SIG-M5 (cell line): Measurements from ENCODE around the gene NUMBL.
"Not testable (repeated sequence)": the region's sequence is repeated elsewhere in the genome, so short reads cannot be mapped to it uniquely, and the experiment has no call there.

Experiments used
- DNase-seq: peaks from one replicate; lab custom pipeline; 2025; lab: John Stamatoyannopoulos, UW

NUMBL gene

DNA sequence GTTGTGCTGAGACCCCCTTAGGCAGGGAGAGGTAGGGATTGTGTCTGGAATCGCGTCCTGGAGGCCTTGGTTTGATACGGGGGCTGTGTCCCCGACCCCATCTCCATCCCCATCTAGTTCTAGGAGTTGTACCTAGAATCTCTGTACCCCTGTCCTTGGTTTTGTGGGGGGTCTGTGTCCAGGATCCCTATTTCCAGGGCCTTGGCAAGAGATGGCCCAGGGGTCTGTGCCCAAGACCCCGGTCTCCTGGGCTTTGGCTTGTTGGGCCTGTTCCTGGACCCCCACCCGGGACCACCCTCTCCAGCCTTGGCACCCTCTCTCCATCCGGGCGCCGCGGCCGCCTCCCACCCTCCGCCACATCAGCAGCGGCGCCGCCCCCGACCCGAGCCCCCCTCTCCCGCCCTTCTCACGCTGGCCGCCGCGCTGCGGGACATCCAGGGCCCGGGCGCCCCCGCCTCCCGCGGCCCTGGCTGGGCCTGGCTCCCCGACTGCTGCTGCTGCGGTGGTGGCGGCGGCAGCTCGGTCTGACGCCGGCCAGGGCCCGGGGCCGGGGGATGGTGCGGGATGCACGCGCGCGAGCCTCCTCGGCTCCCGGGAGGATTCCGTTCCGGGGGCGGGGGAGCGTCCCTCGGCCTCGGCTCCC is at the start of gene NUMBL:
Gene NUMBL, minus strand, starts transcription at position 602 of the 643 bp plus-strand sequence. Its CDS starts 168 bp downstream, at position 434.
- no peak for DNase-seq

DNA sequence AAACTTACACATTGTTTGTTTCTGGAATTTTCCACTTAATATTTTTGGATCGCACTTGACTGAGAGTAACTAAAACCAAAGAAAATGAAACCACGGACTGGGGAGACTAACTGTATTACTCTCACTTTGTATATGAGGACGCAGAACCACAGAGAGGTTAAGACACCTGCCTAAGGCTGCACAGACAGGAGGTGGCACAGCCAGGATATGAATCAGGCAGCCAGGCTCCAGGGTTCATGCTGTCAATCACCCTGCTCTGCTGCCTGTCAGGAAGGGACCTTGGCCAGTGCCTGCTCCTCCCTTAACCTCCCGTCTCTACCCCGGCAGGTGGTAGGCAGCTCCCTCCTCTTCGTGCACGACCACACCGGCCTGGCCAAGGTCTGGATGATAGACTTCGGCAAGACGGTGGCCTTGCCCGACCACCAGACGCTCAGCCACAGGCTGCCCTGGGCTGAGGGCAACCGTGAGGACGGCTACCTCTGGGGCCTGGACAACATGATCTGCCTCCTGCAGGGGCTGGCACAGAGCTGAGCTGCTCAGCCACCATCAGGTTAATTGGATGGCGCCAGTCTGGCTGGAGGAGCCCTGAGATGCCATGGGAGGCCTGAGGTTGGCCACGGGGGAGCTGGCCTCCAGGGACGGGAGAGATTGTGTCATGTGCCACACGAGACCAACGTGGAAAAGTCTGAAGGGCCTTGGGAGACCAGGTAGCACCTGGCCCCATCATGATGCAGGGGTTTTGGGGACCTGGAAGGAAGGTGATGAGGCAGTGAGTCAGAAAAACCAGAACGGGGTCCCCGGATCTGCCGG is 48.8 kb upstream of the NUMBL start:
- DNase-seq: no peak

DNA sequence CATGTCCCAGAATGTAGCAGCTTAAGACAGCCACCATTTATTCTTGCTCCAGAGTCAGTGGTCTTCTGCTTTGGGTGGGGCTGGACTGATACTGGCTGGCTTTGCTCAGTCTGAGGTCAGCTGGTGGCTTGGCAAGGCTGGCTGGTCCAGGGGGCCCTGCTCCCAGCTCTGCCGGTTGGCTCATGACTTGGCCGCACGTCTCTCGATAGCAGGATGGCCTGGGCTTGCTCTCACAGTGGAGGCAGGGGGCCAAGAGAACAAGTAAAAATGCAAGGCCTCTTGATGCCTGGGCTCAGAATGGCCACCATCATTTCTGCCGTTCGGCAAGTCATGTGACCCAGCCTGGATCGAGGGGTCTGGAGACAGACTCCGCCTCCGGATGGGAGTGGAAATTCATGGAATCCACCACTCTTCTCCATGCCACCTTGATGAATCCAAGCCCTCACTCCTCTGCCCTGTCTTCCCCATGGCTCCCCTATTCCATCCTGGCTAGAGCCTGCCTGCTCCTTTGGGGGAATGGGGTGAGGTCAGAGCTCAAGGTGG is 46.7 kb upstream of the NUMBL start:
- no peak for DNase-seq

DNA sequence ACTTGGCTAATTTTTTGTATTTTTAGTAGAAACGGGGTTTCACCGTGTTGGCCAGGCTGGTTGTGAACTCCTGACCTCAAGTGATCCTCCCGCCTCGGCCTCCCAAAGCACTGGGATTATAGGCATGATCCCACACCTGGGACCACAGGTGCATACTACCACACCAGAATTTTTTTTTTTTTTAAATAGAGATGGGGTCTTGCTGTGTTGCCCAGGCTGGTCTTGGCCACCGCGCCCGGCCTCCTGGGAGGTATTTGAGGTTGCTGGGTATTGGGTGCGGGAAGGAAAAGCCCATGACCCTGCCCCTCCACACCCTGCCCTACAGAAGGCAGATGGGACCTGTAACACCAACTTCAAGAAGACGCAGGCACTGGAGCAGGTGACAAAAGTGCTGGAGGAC is 46.2 kb upstream of the NUMBL start:
- DNase-seq: no peak

DNA sequence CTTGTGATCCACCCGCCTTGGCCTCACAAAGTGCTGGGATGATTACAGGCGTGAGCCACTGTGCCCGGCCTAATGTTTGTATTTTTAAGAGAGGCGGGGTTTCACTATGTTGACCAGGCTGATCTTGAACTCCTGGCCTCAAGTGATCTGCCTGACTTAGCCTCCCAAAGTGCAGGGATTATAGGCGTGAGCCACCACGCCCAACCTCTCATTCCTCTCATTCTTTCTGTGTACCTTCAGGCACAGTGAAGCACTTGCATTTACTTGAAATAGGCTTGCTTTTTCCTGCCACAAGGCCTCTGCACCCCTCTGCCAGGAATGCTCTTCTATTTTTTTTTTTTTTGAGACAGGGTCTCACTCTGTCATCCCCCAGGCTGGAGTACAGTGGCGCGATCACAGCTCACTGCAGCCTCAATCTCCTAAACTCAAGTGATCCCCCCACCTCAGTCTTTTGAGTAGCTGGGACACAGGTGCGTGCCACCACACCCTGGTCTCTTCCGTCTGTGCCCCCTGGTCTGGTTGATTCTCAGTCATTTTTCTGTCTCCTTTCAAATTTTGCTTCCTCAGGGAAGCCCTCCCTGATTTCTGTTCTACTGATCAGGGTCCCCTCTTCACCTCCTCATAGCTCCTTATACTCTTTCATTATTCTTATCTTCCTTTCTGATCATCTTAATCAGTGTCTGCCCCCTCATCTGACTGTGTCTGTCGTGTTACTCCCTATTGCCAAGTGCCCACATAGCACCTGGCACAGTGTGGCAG is 44.7 kb upstream of the NUMBL start:
- no peak for DNase-seq

DNA sequence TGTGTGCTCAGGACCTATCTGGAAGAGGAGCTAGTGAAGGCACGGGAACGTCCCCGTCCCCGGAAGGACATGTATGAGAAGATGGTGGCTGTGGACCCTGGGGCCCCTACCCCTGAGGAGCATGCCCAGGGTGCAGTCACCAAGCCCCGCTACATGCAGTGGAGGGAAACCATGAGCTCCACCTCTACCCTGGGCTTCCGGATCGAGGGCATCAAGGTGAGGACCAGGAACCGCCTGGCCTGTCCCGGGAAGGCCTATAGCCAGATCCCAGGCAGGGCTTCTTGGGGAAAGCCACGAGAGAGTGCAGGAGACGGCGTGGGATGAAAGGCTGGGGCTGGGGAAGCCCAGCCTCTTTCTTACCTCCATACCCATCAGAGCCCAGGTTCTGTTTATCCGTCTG is 42.7 kb upstream of the NUMBL start:
- DNase-seq: no peak

DNA sequence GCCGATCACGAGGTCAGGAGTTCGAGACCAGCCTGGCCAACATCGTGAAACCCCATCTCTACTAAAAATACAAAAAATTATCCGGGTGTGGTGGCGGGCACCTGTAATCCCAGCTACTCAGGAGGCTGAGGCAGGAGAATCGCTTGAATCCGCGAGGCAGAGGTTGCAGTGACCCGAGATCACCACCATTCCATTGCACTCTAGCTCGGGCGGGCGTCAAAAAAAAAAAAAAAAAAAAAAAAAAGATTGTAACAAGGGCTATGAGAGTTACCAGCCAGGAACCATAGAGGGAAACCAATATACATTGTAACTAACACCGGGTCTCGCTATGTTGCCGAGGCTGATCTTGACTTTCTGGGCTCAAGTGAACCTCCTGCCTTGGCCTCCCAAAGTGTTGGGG is 41.9 kb upstream of the NUMBL start:
- DNase-seq: not testable (repeated sequence)

DNA sequence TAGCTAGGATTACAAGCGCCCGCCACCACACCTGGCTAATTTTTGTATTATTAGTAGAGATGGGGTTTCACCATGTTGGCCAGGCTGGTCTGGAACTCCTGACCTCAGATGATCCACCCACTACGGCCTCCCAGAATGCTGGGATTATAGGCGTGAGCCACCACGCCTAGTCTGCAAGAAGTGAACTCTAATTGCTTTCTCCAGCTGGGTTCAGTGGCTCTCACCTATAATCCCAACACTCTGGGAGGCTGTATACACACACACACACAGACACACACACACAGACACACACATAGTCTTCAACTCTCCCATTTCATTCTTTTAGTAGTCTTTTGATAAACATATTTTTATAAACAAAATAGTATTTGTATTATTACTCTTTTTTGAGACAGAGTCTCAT is 39.6 kb upstream of the NUMBL start:
- DNase-seq: not testable (repeated sequence)

DNA sequence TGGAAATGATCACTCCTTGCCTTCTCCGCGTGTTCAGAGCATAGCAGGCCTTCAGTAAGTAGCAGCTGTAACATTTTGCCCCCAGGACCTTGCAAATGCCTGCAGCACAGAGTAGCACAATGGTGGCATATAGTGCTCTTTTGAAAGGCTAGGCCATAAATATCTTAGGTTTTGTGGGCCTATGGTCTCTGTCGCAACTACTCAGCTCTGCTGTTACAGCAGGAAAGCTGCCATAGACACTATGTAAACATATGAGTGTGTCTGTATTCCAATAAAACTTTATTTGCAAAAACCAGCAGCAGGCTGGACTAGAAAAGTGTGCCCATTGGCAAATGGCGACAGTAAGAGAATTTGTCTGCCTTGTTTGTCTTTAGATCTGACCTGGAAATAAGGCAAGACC is 35.8 kb upstream of the NUMBL start:
- no peak for DNase-seq

DNA sequence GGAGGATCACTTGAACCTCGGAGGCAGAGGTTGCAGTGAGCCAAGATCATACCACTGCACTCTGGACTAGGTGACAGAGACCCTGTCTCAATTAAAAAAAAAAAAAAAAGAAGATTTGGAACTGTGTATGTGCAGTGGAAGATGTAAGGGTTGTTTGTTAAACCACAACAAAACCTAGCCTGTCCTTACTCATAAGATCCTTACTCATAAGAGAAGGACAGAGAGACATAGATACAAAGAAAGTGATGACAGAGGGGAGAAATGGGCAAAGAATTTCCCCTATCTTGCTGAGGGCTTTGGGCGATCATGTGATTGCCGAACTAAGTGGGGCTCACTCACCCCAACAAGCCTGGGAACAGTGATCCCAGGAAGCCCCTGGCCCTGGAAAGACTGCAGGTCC is 34.4 kb upstream of the NUMBL start:
- no peak for DNase-seq

DNA sequence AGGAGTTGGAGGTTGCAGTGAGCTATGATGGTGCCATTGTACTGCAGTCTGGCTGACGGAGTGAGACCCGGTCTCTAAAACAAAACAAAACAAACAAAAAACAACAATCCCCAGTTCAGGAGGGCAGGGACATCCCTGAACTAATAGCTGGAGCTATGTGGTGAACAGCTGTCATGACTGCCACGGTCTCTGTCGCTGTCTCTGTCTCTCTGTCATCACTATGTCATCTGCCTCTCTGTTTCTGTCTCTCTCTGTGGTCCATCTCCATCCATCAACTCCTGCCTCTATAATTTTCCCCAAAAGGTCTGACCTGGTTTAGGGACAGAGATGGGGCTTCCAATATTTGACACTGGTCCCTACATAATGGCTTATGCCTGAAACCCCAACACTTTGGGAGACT is 33.9 kb upstream of the NUMBL start:
- no peak for DNase-seq

DNA sequence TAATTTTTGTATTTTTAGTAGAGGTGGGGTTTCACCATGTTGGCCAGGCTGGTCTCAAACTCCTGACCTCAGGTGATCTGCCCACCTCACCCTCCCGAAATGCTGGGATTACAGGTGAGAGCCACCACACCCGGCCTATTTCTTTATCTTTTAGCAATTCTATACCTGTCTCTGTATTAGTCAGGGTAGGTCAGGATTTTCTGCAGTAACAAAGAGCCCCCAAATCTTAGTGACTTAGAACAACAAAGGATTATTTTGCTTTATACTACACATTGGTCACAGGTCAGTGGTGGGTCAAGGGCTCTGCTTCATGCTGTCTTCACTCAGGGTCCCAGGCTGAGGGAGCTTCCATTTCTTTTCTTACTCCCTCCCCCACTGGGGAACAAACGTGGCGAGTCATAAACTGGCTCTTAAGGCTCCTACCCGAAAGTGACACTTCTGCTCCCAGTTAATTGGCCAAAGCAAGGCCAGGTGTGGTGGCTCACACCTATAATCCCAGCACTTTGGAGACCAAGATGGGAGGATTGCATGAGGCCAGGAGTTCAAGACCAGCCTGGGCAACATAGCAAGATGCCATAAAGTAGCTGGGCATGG is 33.3 kb upstream of the NUMBL start:
- no peak for DNase-seq

DNA sequence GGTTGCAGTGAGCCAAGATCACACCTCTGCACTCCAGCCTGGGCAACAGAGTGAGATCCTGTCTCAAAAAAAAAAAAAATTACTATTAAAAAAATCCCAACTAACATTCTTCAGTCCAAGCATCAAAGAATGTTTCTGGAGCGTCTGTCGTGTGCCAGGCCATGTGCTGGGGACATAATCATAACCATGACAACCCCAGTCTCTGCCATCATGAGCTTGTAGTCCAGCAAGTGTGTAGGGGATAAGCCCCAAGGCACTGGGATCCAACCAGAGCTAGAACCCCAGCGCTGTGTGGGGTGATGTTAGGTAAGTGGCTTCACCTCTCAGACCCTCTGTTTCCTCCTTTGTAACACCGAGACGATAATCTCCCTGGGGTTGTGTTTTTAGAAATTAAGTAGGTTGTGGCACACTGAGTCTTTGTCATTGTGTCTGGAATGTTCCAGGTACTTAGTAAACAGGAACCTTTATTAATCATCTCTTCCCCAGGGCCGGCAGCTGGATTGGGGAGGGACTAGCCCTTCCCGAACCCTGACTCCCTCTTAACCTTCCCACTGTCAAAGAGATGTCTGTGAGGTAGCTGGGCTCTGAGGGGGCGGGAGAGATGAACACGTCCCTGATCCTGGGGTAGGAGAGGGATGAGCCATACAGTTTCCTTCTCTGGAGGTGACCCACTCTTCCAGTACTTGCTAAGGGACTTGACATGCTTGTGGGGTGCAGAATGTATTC is 31.6 kb upstream of the NUMBL start:
- no peak for DNase-seq

DNA sequence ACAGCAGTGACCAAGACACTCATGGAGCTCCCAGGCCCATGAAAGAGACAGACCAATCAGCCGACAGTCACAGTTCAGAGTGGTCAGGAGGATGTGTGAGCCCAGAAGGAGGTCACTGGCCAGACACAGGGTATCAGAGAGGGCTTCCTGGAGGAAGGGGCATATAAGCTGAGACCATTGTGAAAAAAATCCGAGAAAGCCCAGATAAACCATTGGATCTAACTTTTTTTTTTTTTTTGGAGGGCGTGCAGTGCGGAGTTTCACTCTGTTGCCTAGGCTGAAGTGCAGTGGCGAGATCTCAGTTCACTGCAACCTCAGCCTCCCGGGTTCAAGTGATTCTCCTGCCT is 30.7 kb upstream of the NUMBL start:
- DNase-seq: no peak

DNA sequence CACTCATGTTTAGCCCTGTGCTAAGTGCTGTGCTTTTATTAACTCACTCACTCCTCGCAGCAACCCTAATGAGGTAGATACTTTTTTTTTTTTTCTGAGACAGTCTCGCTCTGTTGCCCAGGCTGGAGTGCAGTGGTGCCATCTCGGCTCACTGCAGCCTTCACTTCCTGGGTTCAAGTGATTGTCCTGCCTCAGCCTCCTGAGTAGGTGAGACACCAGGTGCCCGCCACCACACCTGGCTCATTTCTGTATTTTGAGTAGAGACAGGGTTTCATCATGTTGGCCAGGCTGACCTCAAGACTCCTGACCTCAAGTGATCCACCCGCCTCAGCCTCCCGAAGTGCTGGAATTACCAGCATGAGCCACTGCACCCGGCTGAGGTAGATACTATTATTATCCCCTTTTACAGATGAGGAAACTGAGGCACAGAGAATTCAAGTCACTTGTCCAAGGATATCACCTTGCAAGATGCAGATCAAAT is 29.0 kb upstream of the NUMBL start:
- DNase-seq: no peak

DNA sequence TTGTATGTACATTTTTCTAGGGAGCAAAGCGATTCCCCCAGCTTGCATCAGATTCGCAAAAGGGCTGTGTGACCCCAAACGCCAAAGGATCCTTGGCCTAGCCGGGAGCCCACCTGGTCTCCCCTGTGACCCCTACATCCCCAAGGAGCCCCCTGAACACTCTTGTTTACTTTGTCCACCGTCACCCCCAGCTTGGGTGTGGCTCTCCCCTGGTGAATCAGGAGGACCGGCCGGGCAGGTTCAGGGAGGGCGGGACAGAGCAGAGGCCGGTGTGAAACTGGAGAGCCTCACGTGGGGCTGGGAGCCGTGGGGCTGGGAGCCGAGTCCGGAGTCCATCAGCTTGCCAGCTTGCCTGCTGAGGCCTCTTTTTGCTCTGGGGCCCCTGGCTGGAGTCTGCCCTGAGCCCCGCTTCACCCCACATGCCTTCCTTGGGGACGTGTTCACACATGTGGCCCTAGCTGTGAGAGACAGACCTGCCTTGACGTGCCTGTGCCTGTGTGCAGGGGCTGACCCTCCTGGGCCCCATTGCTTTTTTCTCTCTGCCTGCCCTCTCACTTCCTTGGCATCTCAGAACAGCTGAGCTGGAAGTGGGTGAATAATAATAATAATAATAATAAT is 28.4 kb upstream of the NUMBL start:
- DNase-seq: no peak

DNA sequence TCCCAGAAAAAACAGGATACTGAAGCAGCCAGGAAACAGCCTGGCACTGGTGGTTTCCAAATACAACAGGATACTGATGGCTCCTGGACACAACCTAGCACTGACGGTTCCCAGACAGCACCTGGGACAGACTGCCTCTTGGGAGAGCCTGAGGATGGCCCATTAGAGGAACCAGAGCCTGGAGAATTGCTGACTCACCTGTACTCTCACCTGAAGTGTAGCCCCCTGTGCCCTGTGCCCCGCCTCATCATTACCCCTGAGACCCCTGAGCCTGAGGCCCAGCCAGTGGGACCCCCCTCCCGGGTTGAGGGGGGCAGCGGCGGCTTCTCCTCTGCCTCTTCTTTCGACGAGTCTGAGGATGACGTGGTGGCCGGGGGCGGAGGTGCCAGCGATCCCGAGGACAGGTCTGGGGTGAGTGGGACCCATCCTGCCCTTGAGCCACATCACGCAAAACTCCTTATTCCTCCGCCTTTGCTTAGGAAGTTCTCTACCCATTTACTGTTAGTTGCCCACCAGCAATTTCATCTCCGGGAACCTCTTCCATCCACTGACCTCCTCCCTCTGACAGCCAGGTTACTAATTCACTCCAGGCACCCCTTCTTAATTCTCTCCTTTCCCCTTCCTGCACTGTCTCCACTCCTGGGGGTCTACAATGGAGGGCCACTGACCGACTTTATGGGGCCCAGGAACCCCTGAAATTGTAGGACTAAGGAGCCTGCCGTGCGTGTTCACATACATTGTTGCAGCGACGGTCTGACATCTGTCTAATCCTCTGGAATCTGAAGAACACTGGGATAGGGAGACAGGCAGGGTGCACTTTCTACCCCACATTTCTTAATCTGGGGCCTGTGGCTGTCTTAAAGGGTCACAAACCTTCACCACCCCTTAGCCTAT is 27.7 kb upstream of the NUMBL start:
- no peak for DNase-seq

DNA sequence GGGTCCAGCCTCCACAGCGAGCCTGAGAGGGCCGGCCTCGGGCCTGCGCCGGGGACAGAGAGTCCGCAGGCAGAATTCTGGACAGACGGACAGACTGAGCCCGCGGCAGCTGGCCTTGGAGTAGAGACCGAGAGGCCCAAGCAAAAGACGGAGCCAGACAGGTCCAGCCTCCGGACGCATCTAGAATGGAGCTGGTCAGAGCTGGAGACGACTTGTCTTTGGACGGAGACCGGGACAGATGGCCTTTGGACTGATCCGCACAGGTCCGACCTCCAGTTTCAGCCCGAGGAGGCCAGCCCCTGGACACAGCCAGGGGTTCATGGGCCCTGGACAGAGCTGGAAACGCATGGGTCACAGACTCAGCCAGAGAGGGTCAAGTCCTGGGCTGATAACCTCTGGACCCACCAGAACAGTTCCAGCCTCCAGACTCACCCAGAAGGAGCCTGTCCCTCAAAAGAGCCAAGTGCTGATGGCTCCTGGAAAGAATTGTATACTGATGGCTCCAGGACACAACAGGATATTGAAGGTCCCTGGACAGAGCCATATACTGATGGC is 27.0 kb upstream of the NUMBL start:
- DNase-seq: no peak

DNA sequence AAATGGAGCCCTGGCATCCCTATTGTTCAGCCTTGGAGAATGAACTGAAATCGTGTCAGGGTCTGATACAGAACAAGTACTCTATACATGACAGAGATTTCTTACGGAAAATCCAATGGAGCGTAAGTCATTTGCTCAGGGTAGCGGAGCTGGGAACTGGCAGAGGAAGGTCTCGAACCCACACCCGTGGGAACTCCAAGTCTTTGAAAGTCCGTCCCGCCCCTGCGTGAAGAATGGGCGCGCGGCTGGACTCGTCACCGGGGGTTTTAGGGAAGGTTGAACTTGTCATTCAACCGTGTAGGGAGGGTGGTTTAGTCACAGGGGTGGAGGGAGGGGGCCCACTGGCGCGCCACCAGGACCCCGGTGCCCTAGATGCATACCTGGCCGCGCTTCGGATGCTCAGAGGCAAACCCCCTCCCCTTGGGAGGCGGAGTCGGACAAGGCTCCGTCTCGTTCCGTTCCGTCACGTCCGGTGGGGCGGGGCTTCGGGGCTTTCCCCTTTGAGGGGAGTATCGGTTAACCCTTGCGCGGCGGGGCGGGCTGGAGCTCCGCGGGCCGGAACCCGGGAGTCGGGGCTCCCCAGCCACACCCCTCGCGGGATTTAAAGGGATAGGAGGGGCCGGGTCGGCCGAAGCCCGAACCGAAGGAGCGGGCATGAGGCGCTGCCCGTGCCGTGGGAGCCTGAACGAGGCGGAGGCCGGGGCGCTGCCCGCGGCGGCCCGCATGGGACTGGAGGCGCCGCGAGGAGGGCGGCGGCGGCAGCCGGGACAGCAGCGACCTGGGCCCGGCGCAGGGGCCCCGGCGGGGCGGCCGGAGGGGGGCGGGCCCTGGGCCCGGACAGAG is 26.3 kb upstream of the NUMBL start, which contains the start of the genes COQ8B and ITPKC:
Gene COQ8B, minus strand, starts transcription at position 405 of the 843 bp plus-strand sequence. CDS start 2,254 bp downstream, outside the sequence.
Gene ITPKC, plus strand, starts transcription at position 631 of the 843 bp plus-strand sequence. Its CDS starts 24 bp downstream, at position 655.
- peak; percentile 36 for DNase-seq
